ENCODE measurements around the gene KLHL29.

DNA sequence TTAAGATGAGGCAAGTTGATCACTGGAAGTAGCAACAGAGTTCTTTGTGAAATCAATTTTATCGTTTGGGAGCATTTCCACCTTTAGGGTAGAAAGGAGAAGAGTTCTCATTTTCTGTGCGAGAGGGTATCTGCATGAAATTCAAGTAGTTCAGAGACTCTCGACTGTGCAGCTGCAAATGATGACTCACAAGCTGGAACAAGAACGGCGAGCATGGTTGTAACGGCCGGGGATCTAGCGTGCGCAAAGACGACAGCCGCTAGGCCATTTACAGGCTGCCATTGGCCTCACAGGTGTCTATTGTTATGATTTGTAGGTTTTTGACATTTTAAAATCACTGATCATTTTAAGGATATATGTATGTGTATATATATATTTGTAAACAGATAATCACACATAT lies 5.2 kb downstream of the KLHL29 start:
- TF ChIP-seq, protein P1, sequence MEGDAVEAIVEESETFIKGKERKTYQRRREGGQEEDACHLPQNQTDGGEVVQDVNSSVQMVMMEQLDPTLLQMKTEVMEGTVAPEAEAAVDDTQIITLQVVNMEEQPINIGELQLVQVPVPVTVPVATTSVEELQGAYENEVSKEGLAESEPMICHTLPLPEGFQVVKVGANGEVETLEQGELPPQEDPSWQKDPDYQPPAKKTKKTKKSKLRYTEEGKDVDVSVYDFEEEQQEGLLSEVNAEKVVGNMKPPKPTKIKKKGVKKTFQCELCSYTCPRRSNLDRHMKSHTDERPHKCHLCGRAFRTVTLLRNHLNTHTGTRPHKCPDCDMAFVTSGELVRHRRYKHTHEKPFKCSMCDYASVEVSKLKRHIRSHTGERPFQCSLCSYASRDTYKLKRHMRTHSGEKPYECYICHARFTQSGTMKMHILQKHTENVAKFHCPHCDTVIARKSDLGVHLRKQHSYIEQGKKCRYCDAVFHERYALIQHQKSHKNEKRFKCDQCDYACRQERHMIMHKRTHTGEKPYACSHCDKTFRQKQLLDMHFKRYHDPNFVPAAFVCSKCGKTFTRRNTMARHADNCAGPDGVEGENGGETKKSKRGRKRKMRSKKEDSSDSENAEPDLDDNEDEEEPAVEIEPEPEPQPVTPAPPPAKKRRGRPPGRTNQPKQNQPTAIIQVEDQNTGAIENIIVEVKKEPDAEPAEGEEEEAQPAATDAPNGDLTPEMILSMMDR (IDR thresholded peaks at IDR 0.05; ENCODE audit: insufficient read depth, low read length) = no peak
- no peak for TF ChIP-seq POLR2AphosphoS5 (IDR thresholded peaks at IDR 0.05; ENCODE audit: low read depth)
- TF ChIP-seq, protein P2, sequence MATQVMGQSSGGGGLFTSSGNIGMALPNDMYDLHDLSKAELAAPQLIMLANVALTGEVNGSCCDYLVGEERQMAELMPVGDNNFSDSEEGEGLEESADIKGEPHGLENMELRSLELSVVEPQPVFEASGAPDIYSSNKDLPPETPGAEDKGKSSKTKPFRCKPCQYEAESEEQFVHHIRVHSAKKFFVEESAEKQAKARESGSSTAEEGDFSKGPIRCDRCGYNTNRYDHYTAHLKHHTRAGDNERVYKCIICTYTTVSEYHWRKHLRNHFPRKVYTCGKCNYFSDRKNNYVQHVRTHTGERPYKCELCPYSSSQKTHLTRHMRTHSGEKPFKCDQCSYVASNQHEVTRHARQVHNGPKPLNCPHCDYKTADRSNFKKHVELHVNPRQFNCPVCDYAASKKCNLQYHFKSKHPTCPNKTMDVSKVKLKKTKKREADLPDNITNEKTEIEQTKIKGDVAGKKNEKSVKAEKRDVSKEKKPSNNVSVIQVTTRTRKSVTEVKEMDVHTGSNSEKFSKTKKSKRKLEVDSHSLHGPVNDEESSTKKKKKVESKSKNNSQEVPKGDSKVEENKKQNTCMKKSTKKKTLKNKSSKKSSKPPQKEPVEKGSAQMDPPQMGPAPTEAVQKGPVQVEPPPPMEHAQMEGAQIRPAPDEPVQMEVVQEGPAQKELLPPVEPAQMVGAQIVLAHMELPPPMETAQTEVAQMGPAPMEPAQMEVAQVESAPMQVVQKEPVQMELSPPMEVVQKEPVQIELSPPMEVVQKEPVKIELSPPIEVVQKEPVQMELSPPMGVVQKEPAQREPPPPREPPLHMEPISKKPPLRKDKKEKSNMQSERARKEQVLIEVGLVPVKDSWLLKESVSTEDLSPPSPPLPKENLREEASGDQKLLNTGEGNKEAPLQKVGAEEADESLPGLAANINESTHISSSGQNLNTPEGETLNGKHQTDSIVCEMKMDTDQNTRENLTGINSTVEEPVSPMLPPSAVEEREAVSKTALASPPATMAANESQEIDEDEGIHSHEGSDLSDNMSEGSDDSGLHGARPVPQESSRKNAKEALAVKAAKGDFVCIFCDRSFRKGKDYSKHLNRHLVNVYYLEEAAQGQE (IDR thresholded peaks at IDR 0.05; ENCODE audit: insufficient replicate concordance, low read depth) = no peak
- no peak for TF ChIP-seq GABPA (IDR thresholded peaks at IDR 0.05; ENCODE audit: low read depth)
- no peak for TF ChIP-seq SPI1 (IDR thresholded peaks at IDR 0.05; ENCODE audit: borderline replicate concordance, low read depth)

Measured in HL-60 (cell line).